H7 (cell line): ENCODE data around the gene TMED10. TPM values are rescaled to one million over a fixed set of nuclear protein-coding genes. Genes with fewer than 3 reads are reported as not detected.

ENCODE experiments used
- DNase-seq: peaks from one replicate; pipeline ENCODE4 v3.0.0; 2012
- H3K27me3 ChIP-seq: 2 replicates; pipeline ENCODE4 v1.6.0; 2011; ENCODE audit warnings: mild to moderate bottlenecking, low read length; ENCODE audit not compliant: control insufficient read depth, insufficient read depth
- H3K36me3 ChIP-seq: replicated peaks from 2 replicates; pipeline ENCODE4 v1.5.1; 2011; ENCODE audit warnings: low read length; ENCODE audit not compliant: control insufficient read depth, insufficient read depth
- H3K4me3 ChIP-seq: 2 replicates; pipeline ENCODE4 v1.5.1; 2011; ENCODE audit warnings: low read depth, mild to moderate bottlenecking, control low read depth, low read length, moderate library complexity; ENCODE audit not compliant: insufficient read depth
- total RNA-seq: library from RNA; depleted of rRNA; stranded (reverse); fragments of >200 nt; shearing (Covaris generic); gene quantifications from 2 replicates; pipeline ENCODE4 v1.2.3, GENCODE V29; 2014; rRNA removed

Gene TMED10
- total RNA-seq, result 151 and 240 TPM in 2 replicates

DNA sequence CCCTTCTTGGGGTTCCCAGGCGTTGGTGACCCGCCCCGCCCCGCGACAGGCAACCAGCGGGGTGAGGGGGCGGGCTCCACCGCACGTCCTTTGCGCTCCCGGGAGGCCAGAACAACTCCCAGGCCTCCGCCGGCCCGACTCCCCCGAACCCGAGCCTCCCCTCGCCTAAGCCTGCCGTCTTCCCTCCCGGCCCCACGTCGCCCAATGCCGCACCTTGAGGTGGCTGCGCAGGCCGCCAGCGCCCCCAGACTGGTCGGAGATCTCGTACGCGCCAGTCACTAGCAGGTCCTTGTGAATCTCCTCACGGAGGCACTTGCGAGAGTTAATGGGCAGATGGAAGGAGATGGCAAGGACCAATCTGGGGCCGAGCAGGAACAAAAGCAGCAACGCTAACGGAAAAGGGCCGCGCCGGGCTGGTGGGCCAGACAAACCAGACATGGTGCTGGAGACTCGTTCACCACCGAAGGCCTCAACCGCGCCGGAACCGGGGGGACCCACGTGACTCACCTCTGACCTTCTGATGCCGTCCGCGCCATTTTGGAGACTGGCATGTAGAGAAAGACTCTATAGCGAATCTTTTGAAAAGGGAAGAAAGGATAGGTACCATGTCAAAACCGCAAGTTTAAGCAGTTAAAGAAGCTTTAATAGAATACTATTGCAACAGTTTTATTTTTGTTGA, at the start of gene TMED10:
TMED10 (minus strand) TSS at position 471 of the 679 bp plus-strand sequence; CDS start at position 438, 33 bp downstream.
- Histone ChIP-seq H3K4me3 (peak within 1 kb of the TSS; percentile 94), H3K27me3 (no peaks in the 10 kb centered on the region), H3K36me3 (no peaks in the 10 kb centered on the region)
- DNase-seq, result peak; percentile 93

- no peak overlapping the region for H3K4me3 ChIP-seq
- no peaks in the 10 kb centered on the region for H3K27me3 ChIP-seq
- DNase-seq, result no peak
- H3K36me3 ChIP-seq, result no peaks in the 10 kb centered on the region
Measured at GRCh38 chr14:75224561-75224960, 48.1 kb upstream of the TMED10 start.

DNA sequence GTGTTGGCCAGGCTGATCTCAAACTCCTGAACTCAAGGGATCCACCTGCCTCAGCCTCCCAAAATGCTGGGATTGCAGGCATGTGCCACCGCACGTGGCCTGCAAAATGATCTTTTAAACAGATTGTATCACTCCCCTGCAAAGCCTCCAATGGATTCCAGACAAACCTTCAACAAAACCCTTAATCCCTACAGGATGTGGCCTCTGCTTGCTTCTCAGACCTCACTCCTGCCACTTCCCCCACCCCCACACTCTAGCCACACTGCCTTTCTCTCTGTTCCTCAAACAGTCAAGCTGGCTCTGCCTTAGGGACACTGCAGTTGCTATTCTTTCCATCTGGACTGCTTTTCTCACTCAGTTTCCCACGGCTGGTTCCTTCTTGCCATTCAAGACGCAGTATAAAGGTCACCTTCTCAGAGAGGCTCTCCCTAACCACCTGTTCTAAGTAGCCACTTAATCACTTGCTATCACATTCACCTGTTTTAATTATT, 47.3 kb upstream of the TMED10 start:
- H3K4me3 ChIP-seq, result no peak overlapping the region
- H3K36me3 ChIP-seq, result no peaks in the 10 kb centered on the region
- DNase-seq, result no peak
- no peaks in the 10 kb centered on the region for H3K27me3 ChIP-seq

DNA sequence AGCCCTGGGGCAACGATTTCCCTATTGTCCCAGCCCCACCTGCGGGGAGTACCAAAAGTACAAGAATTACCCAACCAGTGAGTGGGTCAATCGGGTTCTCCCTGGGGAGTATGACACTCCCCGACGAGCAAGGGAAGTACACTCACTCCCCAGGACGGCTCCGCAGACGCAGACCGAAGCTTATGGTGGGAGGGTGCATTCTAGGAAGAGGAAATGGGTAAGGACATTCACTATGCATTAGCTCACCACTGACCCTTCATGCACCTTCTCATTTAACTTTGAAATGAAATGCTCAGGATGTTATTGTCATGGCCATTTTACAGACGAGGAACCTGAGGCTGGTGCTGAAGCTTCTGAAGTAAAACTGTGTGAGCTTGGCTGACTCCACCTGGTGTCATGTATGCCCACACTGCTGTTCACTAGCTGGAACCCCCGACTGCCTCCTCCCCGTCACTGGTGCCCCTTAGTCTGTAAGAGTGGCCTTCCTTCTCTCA, 45.8 kb upstream of the TMED10 start:
- no peaks in the 10 kb centered on the region for H3K36me3 ChIP-seq
- no peaks in the 10 kb centered on the region for H3K27me3 ChIP-seq
- no peak overlapping the region for H3K4me3 ChIP-seq
- DNase-seq, result no peak

- H3K4me3 ChIP-seq, result no peak overlapping the region
- no peaks in the 10 kb centered on the region for H3K36me3 ChIP-seq
- DNase-seq, result no peak
- no peaks in the 10 kb centered on the region for H3K27me3 ChIP-seq
Measured at GRCh38 chr14:75221797-75222196, 45.4 kb upstream of the TMED10 start.

GRCh38 chr14:75220156-75220555, 43.7 kb upstream of the TMED10 start:
- no peak for DNase-seq
- Histone ChIP-seq H3K4me3 (no peak overlapping the region), H3K27me3 (no peaks in the 10 kb centered on the region), H3K36me3 (no peaks in the 10 kb centered on the region)

DNA sequence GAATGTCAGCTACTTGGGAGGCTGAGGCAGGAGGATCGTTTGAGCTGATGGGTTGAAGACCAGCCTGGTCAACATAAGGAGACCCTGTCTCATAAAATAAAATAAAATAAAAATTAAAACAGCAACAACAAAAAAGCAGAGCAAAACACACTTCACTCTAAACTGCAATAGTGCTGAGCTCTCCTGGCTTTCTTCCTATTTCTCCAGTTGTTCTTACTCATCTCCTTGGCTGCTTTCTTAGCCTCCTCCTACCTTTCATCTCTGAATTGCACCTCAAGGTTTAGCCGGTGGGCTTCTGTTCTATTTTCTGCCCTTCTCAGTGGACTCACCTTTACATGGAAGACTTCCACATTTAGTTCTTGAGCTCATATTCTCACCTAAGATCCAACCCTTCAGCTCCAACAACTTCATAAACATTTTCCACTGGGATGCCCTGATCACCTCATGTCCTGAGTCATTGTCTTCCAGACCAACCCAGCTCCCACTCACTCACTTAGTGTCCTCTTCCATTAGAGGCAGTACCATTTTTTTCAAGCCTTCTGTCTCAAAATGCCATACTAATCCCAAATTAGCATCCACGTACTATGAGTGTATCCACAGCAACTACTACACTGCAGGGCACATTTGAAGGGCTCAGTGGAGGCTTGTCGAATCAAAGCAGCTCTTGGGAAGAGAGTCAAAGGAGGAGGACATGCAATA, 41.2 kb upstream of the TMED10 start:
- Histone ChIP-seq H3K36me3 (no peaks in the 10 kb centered on the region), H3K4me3 (no peak overlapping the region), H3K27me3 (no peaks in the 10 kb centered on the region)
- no peak for DNase-seq

- Histone ChIP-seq H3K36me3 (no peaks in the 10 kb centered on the region), H3K27me3 (no peaks in the 10 kb centered on the region), H3K4me3 (no peak overlapping the region)
- DNase-seq, result no peak
Measured at GRCh38 chr14:75216427-75217006, 40.1 kb upstream of the TMED10 start.

DNA sequence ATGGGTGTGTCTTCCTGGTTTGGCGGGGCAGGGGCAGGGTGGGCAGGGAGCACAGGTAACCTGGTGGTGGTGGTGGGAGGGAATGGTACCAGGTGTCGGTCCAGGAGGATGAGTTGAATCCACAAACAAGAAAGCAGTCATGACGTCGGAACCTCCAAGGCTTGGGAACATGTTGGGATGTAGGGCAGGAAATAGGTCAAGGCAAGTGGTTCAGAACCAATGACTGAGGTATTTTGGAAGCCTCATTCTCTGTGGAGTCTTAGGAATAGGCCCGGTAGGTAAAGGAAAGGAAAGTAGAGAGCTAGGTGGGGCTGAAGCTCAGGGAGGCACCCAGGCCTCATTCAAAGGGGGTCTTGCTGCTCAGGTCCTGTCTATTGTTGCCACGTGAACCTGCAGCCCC, 39.1 kb upstream of the TMED10 start:
- DNase-seq, result no peak
- no peak overlapping the region for H3K4me3 ChIP-seq
- no peaks in the 10 kb centered on the region for H3K36me3 ChIP-seq
- H3K27me3 ChIP-seq, result no peaks in the 10 kb centered on the region

DNA sequence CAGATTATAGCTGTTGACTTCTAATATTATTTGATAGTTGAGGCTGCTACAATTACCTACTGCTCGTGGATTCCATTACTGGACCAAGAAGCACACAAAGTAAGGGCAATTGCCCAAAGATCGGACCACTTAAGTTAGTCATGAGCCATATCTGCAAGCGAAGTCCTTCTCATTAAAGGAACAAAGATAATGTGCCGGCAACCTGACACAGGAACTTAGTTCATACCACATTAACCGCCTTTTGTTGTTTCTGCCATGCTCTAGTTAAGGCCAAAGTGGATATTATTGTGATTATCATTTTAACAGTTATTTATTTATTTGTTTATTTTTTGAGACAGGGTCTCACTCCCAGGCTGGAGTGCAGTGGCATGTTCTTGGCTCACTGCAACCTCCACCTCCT, 38.1 kb upstream of the TMED10 start:
- Histone ChIP-seq H3K27me3 (no peaks in the 10 kb centered on the region), H3K36me3 (no peaks in the 10 kb centered on the region), H3K4me3 (no peak overlapping the region)
- DNase-seq, result no peak

GRCh38 chr14:75213172-75213571, 36.8 kb upstream of the TMED10 start:
- DNase-seq, result no peak
- H3K27me3 ChIP-seq, result no peaks in the 10 kb centered on the region
- no peaks in the 10 kb centered on the region for H3K36me3 ChIP-seq
- H3K4me3 ChIP-seq, result no peak overlapping the region

DNA sequence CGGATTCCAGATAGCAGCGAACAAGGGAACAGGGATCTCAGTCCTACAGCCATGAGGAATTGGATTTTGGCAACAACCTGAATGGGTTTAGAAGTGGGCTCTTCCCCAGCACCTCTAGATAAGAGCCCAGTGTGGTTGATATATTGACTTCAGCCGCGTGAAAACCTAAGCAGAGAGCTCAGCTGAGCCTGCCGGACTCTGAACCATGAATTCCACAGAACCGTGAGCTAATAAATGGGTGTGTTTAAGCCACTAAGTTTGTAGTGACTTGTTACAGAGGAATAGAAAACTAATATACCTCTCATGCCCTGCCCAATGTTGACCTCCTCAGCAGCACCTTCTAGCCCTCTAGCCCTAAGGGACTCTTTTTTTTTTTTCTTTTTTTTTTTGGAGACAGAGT, 32.4 kb upstream of the TMED10 start:
- no peaks in the 10 kb centered on the region for H3K27me3 ChIP-seq
- no peak overlapping the region for H3K4me3 ChIP-seq
- H3K36me3 ChIP-seq, result no peaks in the 10 kb centered on the region
- no peak for DNase-seq

- H3K27me3 ChIP-seq, result no peaks in the 10 kb centered on the region
- no peak overlapping the region for H3K4me3 ChIP-seq
- DNase-seq, result no peak
- no peaks in the 10 kb centered on the region for H3K36me3 ChIP-seq
Measured at GRCh38 chr14:75206190-75206589, 29.8 kb upstream of the TMED10 start.

DNA sequence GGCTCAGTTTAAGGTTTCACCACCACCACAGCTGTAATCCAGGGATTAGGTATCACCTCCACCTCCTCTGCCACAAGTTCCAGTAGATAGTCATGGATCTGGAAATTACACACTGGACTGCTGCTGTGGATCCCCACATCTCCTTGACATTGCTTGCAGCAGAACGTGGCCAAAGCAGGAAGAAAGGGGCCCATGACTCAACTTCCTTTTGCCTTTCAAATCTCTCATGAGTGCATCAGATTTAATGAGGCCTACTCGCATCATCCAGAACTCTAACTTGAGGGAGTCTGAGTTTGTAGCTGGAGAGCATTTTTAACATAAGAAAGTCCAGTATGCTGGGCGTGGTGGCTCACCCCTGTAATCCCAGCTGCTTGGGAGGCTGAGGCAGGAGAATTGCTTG, 29.2 kb upstream of the TMED10 start:
- no peak overlapping the region for H3K4me3 ChIP-seq
- H3K36me3 ChIP-seq, result no peaks in the 10 kb centered on the region
- no peak for DNase-seq
- H3K27me3 ChIP-seq, result no peaks in the 10 kb centered on the region

GRCh38 chr14:75204116-75204515, 27.7 kb upstream of the TMED10 start:
- H3K4me3 ChIP-seq, result no peak overlapping the region
- no peak for DNase-seq
- no peaks in the 10 kb centered on the region for H3K36me3 ChIP-seq

More at GRCh38 chr14:75204116-75204515, 27.7 kb upstream of the TMED10 start:
- no peaks in the 10 kb centered on the region for H3K27me3 ChIP-seq
